GM19043 (cell line): ENCODE results near the gene OSCP1.

ENCODE experiments used
- ATAC-seq: cut with Tn5 transposase; IDR thresholded peaks from one replicate; pipeline ENCODE4 v1.9.1; 2021; ENCODE audit warnings: low read depth; ENCODE audit not compliant: unreplicated experiment

The OSCP1 gene

DNA sequence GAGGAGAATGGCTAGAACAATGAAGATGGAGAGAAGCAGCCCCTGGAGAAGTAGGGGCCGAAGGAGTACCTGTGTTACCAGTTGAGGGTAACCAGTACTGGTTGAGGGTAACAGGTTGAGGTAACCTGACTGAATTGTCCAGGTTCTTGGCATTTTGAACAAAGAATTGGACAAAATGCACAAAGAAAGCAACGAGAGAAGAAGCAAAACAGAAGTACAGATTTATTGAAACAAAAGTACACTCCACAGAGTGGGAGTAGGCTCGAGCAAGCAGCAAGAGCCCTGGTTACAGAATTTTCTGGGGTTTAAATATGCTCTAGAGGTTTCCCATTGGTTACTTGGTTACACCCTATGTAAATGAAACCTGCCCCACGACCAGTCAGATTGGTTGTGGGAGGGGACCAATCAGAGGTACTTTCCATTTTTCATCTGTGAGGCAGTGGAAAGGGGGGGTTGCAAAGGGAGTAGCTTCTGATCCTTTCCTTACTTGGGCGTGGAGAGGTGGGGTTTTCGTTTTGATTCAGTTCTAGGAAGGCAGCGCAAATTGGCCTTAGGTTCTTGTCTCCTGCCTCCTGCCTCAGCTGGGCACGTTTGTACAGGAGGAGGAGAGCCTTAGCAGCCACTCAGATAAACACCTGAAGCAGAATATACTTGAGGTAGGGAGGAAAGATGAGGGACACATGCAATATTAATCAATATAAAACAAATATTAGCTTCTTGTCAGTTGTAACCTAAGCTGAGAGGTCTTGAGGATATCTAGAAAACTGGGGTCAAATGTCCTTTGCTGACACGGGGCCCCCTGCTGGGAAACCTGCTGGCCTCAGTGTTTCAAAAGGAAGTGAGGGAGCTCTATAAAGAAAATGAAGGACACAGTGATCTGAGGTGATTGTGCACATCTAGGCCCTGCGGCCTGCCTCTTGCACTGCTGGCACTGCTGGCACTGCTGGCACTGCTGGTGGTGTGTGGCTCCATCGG, 38.3 kb downstream of the OSCP1 start:
- ATAC-seq: no peak

GRCh38 chr1:36408479-36408878, 41.8 kb downstream of the OSCP1 start:
- no peak for ATAC-seq

GRCh38 chr1:36406440-36406839, 43.8 kb downstream of the OSCP1 start:
- ATAC-seq: no peak

DNA sequence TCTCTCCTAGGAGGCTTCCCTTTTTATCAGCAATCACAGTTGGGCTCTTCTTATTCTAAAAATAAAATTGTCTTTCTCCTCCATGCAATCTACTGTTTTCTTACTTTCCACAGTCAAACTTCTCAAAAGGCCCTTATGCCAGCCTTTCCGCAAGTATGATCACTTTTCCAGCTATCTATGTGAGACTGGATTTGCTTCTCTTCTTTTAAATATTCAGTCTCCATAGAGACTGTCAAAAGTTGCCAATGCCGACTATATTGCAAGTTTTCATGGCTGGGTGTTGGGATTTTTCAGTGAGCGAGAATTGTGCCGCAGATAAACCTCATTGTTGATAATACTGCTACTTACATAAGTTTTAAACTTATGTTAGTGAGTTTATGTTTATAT, 47.8 kb downstream of the OSCP1 start:
- no peak for ATAC-seq

GRCh38 chr1:36401602-36402503, 48.4 kb downstream of the OSCP1 start:
- ATAC-seq: no peak

DNA sequence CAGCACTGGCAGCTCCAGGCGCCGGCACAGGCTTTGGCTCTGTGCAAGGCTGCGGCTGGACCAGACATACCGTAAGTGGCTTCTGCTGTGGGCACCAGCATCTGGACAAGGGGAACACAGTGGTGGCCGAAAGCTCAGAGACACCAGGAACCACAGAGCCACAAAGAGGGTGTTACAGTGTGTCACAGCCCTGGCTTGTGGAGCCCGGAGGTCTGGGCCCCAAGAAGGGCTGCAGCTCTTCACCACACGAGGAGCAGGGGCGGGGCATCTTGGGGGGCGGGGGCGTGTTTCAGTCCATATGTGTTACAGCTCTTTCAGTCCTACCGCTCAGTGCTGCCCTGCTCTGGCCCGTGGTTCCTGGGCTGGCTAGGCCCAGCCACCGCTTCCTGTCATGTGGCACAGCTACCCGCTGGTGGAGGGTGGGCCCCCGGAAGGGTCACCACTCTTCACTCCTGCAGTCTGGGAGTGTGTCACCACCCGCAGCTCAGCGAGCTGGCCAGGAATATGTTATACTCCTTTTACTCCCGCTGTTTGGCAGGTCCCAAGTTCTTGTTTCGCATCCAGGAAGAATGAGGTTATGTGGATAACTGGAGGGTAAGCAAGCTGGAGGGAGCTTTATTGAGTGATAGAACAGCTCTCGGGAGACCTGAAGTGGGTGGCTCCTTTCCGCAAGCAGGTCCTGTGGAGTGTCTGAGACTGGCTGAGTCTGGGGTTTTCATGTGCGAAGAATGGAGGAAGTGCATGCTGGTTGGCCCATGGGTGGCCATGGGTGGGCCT, 49.2 kb downstream of the OSCP1 start:
- peak; percentile 61 for ATAC-seq

- ATAC-seq: no peak
These were observed 49.8 kb downstream of the OSCP1 start for GRCh38 chr1:36400514-36400824.

- ATAC-seq: no peak
These were observed 51.8 kb downstream of the OSCP1 start for GRCh38 chr1:36398370-36398977.

DNA sequence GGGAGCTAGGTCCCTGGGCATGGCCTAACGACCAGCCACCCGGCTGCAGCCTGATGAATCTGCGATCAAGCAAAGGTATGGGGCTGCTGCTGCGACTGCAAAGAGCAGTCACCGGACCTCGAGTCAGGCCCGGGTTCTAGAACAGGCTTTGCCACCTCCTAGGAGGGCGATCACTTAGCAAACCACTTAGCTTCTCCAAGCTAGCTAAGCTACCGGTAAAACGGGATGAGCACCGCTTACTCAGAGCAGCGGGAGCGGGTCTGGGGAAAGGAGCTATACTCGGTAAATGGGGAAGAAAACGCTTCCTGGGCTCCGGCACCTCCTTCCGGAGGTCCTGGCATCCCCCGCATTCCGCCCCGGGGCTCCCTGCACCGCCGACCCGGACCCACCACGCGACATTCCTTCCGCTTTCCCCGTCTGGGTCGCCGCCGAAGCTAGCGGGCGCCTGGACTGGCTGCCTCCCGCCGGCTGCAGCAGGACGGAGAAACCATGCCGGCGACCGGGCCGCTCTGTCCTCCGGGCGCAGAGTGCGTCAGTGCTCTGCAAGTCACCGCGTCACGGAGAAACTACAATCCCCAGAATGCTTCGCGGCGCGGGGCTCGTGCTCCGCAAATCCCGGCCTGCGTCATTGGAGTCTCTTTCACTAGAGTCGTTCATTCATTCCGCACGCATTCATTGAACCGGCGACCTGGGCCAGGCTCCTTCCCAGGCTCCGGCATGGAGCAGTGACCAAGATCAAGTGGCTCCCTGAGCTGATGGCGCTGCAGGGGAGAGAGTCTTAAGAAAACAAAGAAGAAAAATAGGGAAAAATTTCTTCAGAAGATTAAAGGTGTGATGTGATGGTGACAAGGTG, 52.6 kb downstream of the OSCP1 start, which contains the start of gene LSM10:
Gene LSM10, minus strand, starts transcription at position 531 of the 853 bp plus-strand sequence. CDS start 3,779 bp downstream, outside the sequence.
- ATAC-seq: peak; percentile 58

GRCh38 chr1:36397083-36397377, 53.2 kb downstream of the OSCP1 start:
- ATAC-seq: no peak

GRCh38 chr1:36396359-36396758, 53.9 kb downstream of the OSCP1 start:
- no peak for ATAC-seq

- ATAC-seq: no peak
These were observed 56.6 kb downstream of the OSCP1 start for GRCh38 chr1:36393686-36394085.

DNA sequence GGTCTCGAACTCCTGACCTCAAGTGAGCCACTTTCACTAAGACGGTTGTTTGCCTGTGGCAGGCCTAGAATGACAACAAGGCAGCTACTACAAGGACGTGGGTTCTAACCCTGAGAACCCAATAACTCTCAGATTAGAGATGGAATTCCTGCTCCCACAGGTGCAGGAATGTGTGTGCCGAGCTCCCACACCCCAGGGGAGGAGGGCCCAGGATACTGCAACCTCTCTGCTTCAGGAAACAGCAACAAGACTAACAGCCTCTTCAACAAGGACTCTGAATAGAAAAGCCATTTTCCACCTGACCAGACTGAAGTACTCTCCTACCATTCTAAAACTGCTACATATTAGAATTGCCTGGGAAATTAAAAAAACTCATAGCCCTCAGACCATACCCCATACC, 57.4 kb downstream of the OSCP1 start:
- ATAC-seq: no peak

DNA sequence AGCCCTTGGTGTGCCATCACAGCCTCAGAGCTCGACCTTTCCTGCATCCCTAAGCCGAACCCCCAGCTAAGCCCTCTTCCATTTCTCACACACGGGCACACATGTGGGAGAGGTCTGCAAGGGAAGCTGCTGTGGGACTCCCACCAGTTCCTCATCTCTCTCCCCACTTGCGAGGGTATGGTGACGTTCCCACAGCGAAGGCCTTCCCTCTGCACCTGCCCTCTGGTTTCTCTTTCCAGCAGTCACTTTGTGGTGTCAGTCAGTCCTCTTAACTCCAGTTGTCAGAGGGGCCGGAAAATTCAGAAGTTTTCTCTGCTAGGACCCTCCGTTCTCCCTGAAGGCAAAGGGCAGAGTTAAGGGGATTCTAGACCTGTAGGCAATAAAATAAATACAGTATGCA, 59.0 kb downstream of the OSCP1 start:
- no peak for ATAC-seq

DNA sequence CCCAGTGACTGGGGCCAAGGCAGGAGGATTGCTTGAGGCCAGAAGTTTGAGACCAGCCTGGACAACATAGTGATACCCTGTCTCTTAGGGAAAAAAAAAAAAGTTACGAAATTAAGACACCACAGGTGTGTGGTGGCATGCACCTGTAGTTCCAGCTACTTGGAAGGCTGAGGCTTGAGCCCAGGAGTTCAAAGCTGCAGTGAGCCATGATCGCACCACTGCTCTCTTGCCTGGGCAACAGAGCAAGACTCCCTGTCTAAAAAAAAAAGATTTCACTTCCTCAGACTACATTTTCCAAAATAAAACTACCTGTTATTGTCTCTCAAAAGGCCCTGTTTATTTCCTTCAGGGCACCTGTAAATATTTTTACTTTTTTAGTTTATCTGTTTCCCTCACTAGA, 59.8 kb downstream of the OSCP1 start:
- no peak for ATAC-seq

DNA sequence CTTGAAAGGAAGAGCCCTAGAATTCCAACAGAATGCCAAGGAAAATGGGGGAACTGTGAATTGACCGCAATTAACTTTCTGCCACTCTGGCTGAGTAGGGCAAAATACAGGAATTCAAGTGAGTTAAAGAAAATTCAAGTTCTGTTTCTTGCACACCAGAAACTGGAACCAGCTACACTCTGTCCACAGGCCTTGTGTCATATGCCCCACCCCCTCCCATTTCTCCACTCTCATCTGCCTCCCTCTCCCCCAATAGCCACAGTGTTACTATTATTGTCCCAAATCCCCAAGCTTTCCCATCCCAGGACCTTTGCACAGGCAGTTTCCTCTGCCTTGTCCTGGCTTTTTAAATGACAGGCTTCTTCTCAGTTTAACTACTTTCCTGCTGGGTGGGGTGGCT, 60.3 kb downstream of the OSCP1 start:
- no peak for ATAC-seq

- no peak for ATAC-seq
These were observed 61.0 kb downstream of the OSCP1 start for GRCh38 chr1:36389261-36389660.

DNA sequence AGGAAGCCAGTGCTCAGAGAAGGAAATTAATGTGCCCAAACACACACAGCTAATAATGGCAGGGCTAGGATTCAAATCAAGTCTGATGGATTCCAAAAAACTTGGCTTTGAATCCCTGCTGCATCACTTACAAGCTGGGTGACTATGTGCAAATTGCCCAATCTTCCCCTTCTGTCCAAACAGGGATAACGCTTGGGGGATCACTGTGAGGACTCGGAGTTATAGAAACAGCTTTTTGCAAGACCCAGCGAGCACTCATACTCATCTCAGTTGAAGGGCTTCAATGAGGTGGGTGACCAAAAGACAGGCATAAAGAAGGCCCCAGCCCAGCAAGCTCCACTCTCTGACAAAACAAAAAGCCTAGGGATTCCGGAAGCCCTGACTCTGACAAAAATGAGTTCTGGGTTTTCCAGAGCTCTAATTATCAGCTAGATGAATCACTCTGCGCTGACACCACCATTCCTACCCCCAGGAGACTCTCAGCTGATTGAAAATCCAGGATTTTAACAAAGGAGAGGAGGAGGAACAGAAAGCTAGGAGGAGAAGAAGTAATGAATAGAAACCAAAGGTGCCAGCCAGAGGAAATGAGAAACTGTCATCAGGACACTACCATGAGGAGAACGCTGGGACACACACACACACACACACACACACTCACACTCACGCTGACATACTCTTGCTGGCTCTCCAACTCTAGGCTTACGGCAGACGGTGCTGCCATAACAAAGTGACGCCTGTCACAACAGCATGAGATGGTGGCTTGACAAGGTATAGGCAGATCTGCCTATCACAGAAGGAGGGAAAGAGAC, 62.9 kb downstream of the OSCP1 start:
- ATAC-seq: no peak
